SKM-1 treated with dmso at 0.1 percent for 144 hours (cell line): Measurements from ENCODE around the gene PSMD2.

Experiments used
- DNase-seq: peaks from one replicate; lab custom pipeline; 2025; ENCODE audit not compliant: unreplicated experiment; lab: John Stamatoyannopoulos, UW

PSMD2 gene

DNA sequence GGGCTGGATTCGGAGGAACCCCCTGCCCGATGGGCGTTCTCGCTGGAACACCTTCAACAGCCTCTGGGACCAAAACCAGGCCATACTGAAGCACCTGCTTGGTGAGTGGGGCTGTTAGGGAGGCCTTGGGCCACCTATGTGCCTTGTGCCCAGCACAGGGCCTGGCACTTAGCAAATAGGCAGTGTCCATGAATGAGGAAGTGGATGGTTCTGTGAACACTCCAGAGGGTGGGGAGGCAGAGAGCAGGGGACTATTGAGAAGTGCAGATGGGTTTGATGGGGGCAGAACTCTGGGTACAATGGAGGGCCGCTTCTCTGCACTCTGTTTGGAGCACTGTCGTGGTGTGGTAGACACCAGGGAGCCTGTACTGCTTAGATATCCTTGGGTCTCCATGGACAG is 21.7 kb upstream of the PSMD2 start:
- DNase-seq = no peak

DNA sequence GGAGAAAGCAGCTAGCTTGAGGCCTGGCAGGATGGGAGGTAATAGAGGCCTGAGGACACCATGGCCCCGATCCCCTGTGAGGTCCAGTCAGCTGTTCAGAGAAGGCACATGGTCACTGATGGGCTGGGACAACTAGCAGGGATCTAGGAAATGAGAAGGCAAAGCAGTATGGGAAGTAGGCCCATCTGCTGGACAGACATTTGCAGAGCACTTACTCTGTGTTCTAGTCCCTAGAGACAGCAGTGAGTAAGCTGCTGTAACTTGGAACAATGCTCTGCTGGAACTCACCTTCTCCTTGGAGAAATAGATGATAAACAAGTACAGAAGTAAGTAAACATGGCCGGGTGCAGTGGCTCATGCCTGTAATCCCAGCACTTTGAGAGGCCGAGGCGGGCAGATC is 16.1 kb upstream of the PSMD2 start:
- no peak for DNase-seq

DNA sequence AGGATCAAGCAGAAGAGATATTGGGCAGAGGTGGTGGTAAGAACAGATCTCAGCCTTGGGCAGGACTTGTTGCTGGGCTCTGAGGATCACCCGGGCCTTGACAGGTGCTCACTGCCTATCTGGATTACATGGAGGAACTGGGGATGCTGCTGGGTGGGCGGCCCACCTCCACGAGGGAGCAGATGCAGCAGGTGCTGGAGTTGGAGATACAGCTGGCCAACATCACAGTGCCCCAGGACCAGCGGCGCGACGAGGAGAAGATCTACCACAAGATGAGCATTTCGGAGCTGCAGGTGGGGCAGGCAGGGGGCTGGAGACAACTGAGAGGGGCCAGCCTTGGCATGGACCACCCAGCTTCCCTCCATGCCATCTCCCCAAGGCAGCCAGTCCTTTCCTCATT is 15.4 kb upstream of the PSMD2 start:
- no peak for DNase-seq

DNA sequence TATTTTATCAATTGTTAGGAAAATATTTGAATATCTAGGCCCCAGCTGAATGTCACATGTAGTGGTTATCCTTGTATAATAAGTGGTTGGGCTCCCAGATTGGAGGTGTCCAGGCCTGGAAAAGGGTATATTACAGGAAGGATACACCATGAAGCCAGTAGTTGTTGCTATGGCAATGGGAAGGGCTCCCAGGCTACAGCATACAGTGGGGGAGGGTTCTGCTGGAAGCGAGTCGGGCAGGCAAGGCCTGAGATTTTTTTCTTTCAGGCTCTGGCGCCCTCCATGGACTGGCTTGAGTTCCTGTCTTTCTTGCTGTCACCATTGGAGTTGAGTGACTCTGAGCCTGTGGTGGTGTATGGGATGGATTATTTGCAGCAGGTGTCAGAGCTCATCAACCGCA is 14.3 kb upstream of the PSMD2 start:
- no peak for DNase-seq

DNA sequence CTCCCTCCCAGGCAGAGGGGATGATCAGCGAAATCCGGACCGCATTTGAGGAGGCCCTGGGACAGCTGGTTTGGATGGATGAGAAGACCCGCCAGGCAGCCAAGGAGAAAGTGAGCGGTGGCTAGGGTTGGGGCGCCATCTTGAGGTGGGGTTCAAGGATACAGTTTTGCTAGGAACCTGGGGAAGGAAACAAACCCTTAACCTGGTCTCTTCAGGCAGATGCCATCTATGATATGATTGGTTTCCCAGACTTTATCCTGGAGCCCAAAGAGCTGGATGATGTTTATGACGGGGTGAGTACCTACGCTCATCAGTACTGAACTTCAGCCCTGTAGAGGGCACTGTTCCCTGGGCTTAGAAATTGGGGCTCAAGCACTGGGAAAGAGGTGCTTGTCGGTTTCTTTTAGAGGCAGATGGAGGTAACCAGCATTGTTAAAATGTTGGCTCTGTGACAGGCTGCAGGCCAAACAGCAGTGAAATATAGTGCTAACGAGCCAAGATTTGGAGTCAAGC is 9.6 kb upstream of the PSMD2 start:
- DNase-seq = peak; percentile 31

DNA sequence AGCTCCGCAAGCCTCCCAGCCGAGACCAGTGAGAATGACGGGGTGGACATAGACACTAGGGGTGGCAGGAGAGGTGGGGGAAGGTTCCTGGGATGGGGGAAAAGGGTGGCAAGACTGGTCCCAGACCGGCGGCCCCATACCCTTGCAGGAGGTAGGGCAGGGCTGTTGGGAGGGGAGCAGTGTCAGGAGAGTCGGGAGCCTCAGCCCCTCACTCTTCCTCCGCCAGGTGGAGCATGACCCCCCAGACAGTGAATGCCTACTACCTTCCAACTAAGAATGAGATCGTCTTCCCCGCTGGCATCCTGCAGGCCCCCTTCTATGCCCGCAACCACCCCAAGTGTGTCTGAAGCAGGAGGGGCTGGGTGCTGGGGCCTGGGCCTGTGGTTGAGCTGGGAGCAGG is 8.7 kb upstream of the PSMD2 start:
- no peak for DNase-seq

DNA sequence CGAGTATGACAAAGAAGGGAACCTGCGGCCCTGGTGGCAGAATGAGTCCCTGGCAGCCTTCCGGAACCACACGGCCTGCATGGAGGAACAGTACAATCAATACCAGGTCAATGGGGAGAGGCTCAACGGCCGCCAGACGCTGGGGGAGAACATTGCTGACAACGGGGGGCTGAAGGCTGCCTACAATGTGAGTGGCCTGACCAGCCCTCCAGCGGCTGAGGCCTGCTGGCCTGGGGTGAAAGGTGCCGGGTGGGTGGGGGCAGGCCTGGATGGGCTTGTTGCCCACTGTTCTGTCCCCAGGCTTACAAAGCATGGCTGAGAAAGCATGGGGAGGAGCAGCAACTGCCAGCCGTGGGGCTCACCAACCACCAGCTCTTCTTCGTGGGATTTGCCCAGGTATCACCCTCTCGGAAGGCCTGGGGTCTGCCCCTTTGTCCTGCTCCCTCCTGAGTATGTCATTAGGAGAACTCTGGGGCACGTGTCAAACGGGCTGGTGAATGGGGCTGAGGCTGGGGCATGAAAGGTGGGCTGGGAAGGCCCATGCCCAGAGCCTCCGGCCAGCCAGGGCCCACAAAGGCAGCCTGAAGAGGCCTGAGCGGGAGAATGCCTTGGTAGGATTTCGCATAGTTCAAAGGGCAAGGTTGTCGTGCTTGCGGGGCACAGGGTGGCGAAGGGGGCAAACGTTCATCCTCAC is 7.8 kb upstream of the PSMD2 start:
- no peak for DNase-seq

DNA sequence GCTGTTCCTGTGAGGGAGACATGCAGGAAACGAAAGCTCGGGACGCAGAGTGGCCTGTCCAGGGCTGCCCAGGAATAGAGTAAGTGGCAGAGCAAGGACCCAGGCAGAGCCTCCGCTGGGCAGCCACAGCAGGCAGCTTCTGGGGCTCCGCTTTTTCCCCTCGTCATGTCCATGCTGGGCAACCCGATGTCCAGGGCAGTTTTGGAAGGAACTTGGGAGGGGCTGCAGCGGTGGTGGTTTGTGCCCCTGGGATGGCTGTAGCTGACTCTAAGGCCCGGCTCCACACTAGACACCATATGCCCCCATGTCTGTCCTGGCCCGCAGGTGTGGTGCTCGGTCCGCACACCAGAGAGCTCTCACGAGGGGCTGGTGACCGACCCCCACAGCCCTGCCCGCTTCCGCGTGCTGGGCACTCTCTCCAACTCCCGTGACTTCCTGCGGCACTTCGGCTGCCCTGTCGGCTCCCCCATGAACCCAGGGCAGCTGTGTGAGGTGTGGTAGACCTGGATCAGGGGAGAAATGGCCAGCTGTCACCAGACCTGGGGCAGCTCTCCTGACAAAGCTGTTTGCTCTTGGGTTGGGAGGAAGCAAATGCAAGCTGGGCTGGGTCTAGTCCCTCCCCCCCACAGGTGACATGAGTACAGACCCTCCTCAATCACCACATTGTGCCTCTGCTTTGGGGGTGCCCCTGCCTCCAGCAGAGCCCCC is 7.1 kb upstream of the PSMD2 start:
- DNase-seq = no peak

DNA sequence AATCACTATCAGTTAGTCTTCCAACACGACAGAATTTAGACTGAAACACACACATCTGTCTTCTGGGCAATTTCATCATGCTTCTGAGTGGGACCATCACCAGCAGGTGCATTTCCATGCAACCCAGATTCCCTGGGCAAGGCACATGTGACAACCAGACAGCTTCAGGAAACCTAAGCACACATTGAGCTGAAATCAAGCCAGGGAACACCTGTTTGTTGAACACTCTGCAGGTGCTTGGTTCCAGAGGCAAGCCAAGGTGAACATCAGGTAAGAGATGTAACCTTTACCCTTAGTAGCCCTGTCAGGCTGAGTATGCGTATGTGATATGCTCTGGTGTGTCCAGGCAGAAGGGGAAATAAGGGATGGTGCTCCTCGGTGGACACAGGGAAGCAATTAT is 3.3 kb upstream of the PSMD2 start:
- no peak for DNase-seq

DNA sequence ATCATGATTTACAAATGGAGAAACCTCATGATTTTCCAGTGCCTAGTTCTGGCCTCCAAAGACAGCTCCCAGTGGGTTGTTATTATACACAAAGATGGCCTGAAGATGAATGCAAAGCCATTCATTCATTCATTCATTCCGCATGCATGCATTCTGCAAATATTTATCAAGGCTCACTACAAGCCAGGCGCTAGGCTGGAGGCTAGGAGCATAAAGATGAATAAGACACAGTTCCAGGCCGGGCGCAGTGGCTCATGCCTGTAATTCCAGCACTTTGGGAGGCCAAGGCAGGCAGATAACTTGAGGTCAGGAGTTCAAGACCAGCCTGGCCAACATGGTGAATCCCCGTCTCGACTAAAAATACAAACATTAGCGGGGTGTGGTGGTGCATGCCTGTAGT is 2.4 kb upstream of the PSMD2 start:
- no peak for DNase-seq

DNA sequence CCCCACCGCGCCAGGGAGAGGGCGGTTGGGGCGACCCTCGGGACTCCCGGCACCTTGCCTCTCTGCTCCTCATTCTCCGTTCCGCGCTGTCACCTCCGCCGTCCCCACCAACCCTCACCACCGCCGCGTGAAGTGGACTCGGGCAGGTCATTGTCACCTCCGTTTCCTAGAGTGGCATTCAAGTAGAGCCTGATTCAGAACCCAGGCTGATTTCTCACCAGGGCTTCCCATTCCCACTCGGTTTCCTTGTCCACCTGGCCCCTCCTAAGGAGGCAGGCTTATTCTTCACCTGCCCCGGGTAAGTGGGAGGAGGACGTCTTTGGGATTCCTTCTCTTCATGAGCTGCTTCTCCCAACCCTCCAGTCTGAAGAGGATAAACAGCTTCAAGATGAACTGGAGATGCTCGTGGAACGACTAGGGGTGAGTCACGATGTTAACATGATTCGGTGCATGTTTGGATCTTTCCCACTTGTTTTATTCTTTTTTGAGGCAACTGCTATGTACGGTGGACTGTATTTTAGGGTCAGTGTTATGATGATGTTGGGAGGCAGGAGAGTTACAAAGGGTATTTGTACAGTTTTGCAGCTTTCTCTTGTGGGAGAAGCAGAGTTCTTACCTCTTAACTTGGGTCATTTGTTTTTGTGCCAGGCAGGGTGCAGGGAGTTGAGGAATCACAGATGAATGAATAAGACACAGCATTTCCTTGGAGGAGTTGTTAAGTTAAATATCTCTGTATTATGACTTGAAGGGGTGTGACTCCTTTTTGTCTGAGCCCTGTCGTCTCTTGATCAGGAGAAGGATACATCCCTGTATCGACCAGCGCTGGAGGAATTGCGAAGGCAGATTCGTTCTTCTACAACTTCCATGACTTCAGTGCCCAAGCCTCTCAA is 692 bp downstream of the PSMD2 start:
- DNase-seq = no peak

DNA sequence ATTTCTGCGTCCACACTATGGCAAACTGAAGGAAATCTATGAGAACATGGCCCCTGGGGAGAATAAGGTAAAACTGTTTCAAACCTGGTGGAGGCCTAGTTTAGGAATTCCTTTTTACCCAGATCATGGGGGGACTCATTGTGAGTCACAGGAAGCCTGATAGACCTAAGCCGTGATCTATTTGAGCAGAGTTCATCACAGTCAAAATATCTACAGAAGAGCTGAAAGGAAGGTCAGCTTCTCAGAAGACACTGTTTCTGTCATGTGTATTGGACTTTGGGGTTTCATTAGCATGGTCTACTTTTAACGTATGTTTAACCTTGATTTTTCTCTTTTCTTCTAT is 1.3 kb downstream of the PSMD2 start:
- no peak for DNase-seq

DNA sequence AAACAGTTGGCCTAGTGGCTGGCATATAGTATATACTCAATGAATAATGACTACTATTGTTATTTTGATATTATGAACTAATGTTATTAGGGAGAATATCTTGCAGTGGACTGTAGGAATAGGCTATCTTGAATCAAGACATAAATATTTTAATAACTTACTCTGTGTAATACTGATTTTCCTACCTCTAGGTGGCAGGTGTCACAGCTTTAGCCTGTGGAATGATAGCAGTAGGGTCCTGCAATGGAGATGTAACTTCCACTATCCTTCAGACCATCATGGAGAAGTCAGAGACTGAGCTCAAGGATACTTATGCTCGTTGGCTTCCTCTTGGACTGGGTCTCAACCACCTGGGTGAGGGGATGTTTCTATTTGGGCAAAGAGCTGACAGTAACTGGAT is 6.5 kb downstream of the PSMD2 start:
- no peak for DNase-seq

DNA sequence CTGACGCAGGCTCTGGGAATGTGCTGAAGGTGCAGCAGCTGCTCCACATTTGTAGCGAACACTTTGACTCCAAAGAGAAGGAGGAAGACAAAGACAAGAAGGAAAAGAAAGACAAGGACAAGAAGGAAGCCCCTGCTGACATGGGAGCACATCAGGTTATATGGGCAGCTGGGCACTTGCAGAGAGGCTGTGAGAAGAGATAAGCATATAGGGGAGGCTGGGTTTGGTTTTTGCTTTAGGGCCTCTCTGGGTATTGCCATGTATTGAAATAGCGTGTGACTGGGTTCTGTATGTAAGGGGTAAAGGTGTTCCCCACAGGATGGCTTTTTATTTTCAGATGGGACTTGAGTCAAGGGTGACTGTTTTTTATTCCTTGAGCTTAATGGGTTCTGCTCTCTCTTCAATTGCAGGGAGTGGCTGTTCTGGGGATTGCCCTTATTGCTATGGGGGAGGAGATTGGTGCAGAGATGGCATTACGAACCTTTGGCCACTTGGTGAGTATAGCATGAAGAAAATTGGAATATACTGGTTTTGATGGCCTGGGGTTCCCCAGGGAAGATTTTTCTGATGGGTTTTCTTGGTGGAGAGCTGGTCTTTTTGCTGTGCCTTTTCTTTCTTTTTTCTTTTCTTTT is 7.4 kb downstream of the PSMD2 start:
- no peak for DNase-seq

DNA sequence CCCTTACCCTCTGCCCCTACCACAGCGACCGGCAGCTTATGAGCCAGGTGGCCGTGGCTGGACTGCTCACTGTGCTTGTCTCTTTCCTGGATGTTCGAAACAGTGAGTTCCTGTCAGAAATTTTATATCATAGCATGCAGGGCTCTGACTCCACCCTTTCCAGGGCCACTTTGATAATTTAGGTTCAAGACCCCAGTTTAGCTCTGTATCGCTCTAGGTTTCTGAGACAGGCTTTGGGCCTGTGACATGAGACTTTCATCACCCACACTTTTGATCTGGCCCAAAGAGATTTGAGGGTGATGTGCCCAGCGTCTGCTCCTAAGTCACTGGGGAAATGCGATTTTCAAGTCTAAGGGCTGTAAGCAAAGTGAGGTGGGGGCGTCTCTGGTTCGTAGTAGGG is 8.9 kb downstream of the PSMD2 start:
- DNase-seq = no peak

DNA sequence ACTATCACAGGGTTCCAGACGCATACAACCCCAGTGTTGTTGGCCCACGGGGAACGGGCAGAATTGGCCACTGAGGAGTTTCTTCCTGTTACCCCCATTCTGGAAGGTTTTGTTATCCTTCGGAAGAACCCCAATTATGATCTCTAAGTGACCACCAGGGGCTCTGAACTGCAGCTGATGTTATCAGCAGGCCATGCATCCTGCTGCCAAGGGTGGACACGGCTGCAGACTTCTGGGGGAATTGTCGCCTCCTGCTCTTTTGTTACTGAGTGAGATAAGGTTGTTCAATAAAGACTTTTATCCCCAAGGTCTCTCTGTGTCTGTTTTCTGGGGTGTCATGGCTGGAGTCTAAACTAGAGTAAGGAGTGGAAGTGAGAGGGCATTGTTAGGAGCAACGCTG is 9.7 kb downstream of the PSMD2 start:
- no peak for DNase-seq

DNA sequence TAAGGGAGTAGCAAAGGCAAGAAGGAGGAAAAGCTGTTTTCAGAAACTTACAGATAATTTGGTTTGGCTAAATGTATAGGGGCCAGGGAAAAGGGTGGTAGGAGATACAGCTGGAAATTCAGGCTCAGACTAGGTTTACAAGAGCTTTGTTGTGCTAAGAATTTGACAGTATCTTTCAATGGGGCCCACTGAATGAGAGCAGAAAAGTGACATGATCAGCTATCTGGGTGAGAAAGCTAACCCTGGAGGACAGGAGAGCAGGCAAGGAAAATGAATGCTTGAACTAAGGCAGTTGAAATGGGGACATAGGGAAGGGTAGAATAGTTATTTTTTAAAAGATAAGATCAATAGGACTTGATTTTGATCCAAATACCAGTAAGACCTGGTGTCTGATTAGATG is 12.6 kb downstream of the PSMD2 start:
- DNase-seq = no peak

DNA sequence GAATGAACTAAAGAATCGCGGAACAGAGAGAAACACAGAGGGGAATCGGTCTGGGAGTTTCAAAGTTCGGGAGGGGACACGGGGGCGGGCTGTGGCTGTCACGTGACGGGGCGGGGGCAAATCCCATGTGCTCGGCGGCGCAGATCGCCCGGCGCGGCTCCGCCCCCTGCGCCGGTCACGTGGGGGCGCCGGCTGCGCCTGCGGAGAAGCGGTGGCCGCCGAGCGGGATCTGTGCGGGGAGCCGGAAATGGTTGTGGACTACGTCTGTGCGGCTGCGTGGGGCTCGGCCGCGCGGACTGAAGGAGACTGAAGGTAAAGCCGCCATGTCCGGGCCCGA is 15.3 kb downstream of the PSMD2 start, which contains the start of gene EIF4G1:
EIF4G1 (plus strand) TSS at position 244 of the 337 bp plus-strand sequence. CDS start 1,191 bp downstream, outside the sequence.
- peak; percentile 92 for DNase-seq

DNA sequence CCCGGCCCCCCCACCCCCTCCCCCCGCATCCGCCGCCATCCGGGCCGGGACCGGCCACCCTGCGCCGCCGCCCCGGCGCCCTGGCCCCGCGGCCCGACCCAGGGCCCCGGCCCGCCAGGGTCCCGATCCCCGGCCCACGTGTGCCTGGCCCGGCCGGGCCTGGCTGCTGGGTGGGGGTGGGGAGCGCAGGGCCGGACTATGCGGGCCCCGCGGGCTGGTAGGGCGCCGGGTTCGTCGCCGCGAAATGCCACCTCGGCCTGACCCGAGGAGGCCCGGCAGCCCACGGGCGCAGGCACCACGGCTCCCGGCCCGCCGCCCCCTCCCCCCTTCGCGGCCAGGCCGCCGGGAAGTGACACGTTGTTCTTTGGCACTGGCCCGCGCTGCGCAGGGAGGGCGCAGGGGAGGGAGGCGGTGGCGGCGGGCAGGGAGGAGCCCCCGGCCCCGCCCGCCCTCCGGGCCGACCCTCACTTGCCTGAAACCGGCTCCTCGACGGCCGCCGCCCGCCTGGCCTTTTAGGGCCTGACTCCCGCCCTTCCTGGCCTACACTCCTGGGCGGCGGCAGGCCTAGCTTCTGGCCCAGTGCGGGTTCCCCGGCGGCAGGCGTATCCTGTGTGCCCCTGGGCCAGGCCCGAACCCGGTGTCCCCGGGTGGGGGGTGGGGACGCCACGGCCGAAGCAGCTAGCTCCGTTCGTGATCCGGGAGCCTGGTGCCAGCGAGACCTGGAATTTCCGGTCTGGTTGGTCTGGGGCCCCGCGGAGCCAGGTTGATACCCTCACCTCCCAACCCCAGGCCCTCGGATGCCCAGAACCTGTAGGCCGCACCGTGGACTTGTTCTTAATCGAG is 15.9 kb downstream of the PSMD2 start:
- no peak for DNase-seq

DNA sequence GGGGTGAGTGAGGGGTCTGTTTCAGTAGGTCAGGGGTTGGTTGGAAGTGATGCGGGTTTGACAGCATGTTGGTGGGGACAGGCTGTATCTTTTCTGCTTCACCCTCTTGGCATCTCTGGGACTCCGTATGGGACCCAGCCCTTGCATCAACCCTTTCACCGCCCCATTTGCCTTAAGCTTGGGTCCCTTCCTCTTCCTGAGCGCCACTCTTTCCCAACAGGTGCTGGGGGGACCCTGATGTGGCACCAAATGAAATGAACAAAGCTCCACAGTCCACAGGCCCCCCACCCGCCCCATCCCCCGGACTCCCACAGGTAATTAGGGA is 16.5 kb downstream of the PSMD2 start:
- DNase-seq = no peak
